GM12874 (cell line): ENCODE data around the gene MUC5AC.

Experiments
- CTCF ChIP-seq: IDR thresholded peaks from 2 replicates; pipeline ENCODE4 v1.5.1; 2011; ENCODE audit warnings: low read depth, mild to moderate bottlenecking, control low read depth, low read length, moderate library complexity; ENCODE audit not compliant: insufficient read depth

Gene MUC5AC

DNA sequence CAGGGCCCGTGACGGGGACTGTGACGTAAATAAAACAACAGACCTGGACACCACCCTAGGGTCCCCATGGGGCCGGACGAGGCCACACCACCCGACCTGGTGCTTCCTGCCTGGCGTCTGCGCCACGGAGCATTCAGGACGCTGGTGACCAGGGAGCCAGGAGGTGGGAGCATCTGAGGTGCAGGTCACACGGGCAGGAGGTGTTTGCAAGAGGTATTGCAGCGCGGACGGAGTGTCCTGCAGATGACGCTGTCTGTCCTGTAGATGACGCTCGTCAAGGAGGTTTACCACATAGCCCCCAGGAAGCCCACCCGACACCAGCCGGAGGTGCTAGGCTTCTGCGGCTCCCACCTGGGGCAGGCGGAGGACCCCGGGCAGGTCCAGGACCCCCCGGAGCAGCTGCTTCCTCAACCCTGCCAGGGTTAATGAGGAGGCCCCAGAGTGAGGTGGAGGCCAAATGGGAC, 64.1 kb downstream of the MUC5AC start:
- no peak for TF ChIP-seq CTCF

DNA sequence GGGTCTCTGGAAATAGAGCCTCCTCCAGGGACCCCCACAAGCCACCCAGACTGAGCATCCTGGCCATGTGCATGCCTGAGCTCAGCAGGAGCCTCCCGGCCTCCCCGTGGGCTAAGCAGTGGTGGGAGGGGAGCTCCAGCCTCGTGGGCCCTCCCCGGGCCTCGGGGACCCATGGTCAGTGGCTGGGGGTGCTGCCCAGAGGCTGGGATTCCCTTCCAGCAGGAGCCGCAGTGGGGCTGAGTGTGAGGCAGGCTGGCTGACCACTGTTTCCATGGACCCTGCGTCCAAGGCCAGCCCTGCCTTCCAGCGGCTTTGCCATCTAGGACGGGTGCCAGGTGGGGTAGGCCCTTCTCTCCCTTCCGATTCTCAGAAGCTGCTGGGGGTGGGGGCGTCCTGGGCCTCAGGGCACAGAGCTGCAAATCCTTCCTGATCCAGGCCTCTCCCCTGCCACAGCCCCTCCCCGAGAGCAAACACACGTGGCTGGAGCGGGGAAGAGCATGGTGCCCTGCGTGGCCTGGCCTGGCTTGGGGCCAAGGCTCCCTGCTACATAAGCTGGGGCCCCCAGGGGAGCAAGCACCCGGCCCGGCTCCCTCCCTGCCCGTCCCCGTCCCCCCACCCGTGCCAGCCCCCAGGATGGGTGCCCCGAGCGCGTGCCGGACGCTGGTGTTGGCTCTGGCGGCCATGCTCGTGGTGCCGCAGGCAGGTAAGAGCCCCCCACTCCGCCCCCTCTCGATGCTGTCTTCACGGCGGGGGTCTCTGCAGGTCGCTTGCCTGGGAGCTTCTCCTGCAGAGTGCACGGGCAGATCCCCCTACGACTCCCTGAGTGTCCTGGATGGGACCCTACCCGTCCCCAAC, 65.0 kb downstream of the MUC5AC start, which contains the start of gene MUC5B:
MUC5B (plus strand) TSS at position 576 of the 855 bp plus-strand sequence; CDS start at position 634, 58 bp downstream.
- TF ChIP-seq CTCF: no peak

- no peak for TF ChIP-seq CTCF
These were observed 65.8 kb downstream of the MUC5AC start for GRCh38 chr11:1223346-1224110.

DNA sequence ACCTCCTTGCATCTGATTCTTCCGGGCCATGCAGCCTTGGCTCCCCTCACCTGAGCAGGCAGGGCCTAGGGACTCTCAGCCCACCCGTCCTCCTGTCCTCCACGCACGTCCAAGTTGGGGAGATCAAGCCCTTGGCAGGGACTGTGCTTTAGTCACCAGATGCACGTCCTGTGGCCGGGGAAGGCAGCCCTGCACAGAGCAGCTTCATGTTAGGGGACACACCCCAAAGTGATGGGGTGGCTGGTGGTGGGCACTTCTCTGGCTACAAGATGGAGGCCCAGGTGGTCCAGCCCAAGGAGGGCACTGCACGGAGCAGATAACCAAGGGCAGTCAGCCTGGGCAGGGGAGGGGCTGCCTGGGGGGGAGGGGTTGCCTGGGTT, 66.3 kb downstream of the MUC5AC start:
- no peak for TF ChIP-seq CTCF

GRCh38 chr11:1224491-1225385, 67.0 kb downstream of the MUC5AC start:
- no peak for TF ChIP-seq CTCF

- no peak for TF ChIP-seq CTCF
These were observed 67.9 kb downstream of the MUC5AC start for GRCh38 chr11:1225386-1226225.
